GM23338 (cell line): ENCODE measurements around the gene ELAVL3. TPM values are rescaled to one million over a fixed set of nuclear protein-coding genes. Genes with fewer than 3 reads are reported as not detected.

Experiments
- CREB1 ChIP-seq: fragments of 250-450 bp; sonication (Bioruptor Pico); IDR thresholded peaks from 2 replicates; pipeline ENCODE4 v1.5.0; 2020; ENCODE audit warnings: low read depth, mild to moderate bottlenecking, moderate library complexity
- EZH2 ChIP-seq: fragments of 200-600 bp; sonication (generic); IDR thresholded peaks from one replicate; pipeline ENCODE4 v1.8.0; 2017; ENCODE audit warnings: antibody characterized with exemption, mild to moderate bottlenecking, low read depth; ENCODE audit not compliant: unreplicated experiment
- EZH2phosphoT487 ChIP-seq: fragments of 200-600 bp; sonication (generic); IDR thresholded peaks from one replicate; pipeline ENCODE4 v1.8.1; 2018; ENCODE audit warnings: antibody characterized with exemption; ENCODE audit not compliant: unreplicated experiment
- JUNB ChIP-seq: IDR thresholded peaks from one replicate; pipeline ENCODE4 v1.6.1; 2016; ENCODE audit warnings: antibody characterized with exemption; ENCODE audit not compliant: unreplicated experiment
- POLR2AphosphoS5 ChIP-seq: IDR thresholded peaks from 2 replicates; pipeline ENCODE4 v1.6.1; 2016; ENCODE audit warnings: antibody characterized with exemption, low read depth
- polyA plus RNA-seq: library from polyadenylated mRNA; unstranded; fragments of >200 nt; fragmentation: Nextera tagmentation; extraction: Ambion mirVana; gene quantifications from 2 replicates; pipeline ENCODE4 v1.2.1, GENCODE V29; 2016
- total RNA-seq: library from RNA; depleted of rRNA; stranded (reverse); fragments of >200 nt; shearing (Covaris generic); gene quantifications from 2 replicates; pipeline ENCODE4 v1.2.3, GENCODE V29; 2014
- TF ChIP-seq, protein P1 (sequence below): fragments of 250-450 bp; sonication (Bioruptor Pico); IDR thresholded peaks from 2 replicates; pipeline ENCODE4 v1.5.0; 2020; ENCODE audit warnings: mild to moderate bottlenecking, moderate library complexity
- TF ChIP-seq, protein P2 (sequence below): IDR thresholded peaks from 2 replicates; pipeline ENCODE4 v1.6.1; 2016; ENCODE audit warnings: antibody characterized with exemption
- TF ChIP-seq, protein P3 (sequence below), 2 experiments: fragments of 200-600 bp in 1 of 2; sonication (generic) in 1 of 2; conservative IDR thresholded peaks; 2 replicates each; pipeline versions ENCODE4 v1.5.1 to v1.6.1; 2016 to 2017; ENCODE audit warnings: antibody characterized with exemption in 2 of 2, low read depth in 2 of 2, mild to moderate bottlenecking in 2 of 2, moderate library complexity in 1 of 2

The ELAVL3 gene
- total and polyA plus RNA-seq, 2 experiments from 2014 or later, result 0.45 to 1.2 TPM

DNA sequence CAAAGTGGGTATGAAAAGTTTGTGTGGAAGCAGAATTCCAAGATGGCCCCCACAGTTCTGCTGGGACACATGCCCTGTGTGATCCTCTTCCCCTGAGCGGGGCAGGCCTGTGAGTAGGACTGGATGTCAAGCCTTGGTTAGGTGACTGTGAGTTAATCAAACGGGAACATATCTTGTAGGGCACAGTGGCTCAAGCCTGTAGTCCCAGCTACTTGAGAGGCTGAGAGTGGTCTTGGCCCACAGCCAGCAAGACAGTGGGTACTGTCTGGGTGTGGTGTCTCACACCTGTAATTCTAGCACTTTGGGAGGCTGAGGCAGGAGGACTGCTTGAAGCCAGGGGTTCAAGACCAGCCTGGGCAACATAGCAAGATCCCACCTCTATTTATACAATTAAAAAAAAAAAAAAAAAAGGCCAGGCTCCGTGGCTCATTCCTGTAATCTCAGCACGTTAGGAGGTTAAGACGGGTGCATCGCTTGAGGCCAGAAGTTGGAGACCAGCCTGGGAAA, 18.4 kb upstream of the ELAVL3 start (continued):
- TF ChIP-seq, protein P1, sequence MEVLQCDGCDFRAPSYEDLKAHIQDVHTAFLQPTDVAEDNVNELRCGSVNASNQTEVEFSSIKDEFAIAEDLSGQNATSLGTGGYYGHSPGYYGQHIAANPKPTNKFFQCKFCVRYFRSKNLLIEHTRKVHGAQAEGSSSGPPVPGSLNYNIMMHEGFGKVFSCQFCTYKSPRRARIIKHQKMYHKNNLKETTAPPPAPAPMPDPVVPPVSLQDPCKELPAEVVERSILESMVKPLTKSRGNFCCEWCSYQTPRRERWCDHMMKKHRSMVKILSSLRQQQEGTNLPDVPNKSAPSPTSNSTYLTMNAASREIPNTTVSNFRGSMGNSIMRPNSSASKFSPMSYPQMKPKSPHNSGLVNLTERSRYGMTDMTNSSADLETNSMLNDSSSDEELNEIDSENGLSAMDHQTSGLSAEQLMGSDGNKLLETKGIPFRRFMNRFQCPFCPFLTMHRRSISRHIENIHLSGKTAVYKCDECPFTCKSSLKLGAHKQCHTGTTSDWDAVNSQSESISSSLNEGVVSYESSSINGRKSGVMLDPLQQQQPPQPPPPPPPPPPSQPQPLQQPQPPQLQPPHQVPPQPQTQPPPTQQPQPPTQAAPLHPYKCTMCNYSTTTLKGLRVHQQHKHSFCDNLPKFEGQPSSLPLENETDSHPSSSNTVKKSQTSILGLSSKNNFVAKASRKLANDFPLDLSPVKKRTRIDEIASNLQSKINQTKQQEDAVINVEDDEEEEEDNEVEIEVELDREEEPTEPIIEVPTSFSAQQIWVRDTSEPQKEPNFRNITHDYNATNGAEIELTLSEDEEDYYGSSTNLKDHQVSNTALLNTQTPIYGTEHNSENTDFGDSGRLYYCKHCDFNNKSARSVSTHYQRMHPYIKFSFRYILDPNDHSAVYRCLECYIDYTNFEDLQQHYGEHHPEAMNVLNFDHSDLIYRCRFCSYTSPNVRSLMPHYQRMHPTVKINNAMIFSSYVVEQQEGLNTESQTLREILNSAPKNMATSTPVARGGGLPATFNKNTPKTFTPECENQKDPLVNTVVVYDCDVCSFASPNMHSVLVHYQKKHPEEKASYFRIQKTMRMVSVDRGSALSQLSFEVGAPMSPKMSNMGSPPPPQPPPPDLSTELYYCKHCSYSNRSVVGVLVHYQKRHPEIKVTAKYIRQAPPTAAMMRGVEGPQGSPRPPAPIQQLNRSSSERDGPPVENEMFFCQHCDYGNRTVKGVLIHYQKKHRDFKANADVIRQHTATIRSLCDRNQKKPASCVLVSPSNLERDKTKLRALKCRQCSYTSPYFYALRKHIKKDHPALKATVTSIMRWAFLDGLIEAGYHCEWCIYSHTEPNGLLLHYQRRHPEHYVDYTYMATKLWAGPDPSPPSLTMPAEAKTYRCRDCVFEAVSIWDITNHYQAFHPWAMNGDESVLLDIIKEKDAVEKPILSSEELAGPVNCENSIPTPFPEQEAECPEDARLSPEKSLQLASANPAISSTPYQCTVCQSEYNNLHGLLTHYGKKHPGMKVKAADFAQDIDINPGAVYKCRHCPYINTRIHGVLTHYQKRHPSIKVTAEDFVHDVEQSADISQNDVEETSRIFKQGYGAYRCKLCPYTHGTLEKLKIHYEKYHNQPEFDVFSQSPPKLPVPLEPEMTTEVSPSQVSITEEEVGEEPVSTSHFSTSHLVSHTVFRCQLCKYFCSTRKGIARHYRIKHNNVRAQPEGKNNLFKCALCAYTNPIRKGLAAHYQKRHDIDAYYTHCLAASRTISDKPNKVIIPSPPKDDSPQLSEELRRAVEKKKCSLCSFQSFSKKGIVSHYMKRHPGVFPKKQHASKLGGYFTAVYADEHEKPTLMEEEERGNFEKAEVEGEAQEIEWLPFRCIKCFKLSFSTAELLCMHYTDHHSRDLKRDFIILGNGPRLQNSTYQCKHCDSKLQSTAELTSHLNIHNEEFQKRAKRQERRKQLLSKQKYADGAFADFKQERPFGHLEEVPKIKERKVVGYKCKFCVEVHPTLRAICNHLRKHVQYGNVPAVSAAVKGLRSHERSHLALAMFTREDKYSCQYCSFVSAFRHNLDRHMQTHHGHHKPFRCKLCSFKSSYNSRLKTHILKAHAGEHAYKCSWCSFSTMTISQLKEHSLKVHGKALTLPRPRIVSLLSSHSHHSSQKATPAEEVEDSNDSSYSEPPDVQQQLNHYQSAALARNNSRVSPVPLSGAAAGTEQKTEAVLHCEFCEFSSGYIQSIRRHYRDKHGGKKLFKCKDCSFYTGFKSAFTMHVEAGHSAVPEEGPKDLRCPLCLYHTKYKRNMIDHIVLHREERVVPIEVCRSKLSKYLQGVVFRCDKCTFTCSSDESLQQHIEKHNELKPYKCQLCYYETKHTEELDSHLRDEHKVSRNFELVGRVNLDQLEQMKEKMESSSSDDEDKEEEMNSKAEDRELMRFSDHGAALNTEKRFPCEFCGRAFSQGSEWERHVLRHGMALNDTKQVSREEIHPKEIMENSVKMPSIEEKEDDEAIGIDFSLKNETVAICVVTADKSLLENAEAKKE (CRISPR knock-in tag), result no peak
- TF ChIP-seq CREB1 (CRISPR knock-in tag) (no peak), JUNB (no peak), EZH2 (no peak), POLR2AphosphoS5 (no peak), EZH2phosphoT487 (no peak)
- TF ChIP-seq, protein P2, sequence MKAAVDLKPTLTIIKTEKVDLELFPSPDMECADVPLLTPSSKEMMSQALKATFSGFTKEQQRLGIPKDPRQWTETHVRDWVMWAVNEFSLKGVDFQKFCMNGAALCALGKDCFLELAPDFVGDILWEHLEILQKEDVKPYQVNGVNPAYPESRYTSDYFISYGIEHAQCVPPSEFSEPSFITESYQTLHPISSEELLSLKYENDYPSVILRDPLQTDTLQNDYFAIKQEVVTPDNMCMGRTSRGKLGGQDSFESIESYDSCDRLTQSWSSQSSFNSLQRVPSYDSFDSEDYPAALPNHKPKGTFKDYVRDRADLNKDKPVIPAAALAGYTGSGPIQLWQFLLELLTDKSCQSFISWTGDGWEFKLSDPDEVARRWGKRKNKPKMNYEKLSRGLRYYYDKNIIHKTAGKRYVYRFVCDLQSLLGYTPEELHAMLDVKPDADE, result no peak
- TF ChIP-seq, protein P3, sequence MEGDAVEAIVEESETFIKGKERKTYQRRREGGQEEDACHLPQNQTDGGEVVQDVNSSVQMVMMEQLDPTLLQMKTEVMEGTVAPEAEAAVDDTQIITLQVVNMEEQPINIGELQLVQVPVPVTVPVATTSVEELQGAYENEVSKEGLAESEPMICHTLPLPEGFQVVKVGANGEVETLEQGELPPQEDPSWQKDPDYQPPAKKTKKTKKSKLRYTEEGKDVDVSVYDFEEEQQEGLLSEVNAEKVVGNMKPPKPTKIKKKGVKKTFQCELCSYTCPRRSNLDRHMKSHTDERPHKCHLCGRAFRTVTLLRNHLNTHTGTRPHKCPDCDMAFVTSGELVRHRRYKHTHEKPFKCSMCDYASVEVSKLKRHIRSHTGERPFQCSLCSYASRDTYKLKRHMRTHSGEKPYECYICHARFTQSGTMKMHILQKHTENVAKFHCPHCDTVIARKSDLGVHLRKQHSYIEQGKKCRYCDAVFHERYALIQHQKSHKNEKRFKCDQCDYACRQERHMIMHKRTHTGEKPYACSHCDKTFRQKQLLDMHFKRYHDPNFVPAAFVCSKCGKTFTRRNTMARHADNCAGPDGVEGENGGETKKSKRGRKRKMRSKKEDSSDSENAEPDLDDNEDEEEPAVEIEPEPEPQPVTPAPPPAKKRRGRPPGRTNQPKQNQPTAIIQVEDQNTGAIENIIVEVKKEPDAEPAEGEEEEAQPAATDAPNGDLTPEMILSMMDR (conservative IDR thresholded peaks at IDR 0.05; ENCODE audit: low read depth in 2 of 2), result no peak
